Endothelial cell (in vitro differentiated cells): ENCODE data around the gene TP53RK. TPM values are rescaled to one million over a fixed set of nuclear protein-coding genes. Genes with fewer than 3 reads are reported as not detected.

ENCODE experiments used
- DNase-seq: peaks from one replicate; pipeline ENCODE4 v3.0.0; 2021; ENCODE audit warnings: low spot score
- H3K27ac Mint-ChIP-seq: one replicate; pipeline ENCODE4 v1.8.0; 2021; ENCODE audit warnings: mixed read lengths, inconsistent platforms; ENCODE audit not compliant: unreplicated experiment
- H3K27me3 Mint-ChIP-seq: one replicate; pipeline ENCODE4 v1.8.0; 2021; ENCODE audit warnings: mild to moderate bottlenecking, moderate library complexity, mixed read lengths, inconsistent platforms; ENCODE audit not compliant: unreplicated experiment
- H3K36me3 Mint-ChIP-seq: one replicate; pipeline ENCODE4 v1.8.0; 2021; ENCODE audit warnings: mild to moderate bottlenecking, low read depth, mixed read lengths, inconsistent platforms; ENCODE audit not compliant: unreplicated experiment
- H3K4me1 Mint-ChIP-seq: one replicate; pipeline ENCODE4 v1.8.0; 2021; ENCODE audit warnings: mild to moderate bottlenecking, mixed read lengths, inconsistent platforms; ENCODE audit not compliant: unreplicated experiment
- H3K4me3 Mint-ChIP-seq: one replicate; pipeline ENCODE4 v1.8.0; 2021; ENCODE audit warnings: mild to moderate bottlenecking, mixed read lengths, inconsistent platforms; ENCODE audit not compliant: unreplicated experiment
- H3K9me3 Mint-ChIP-seq: one replicate; pipeline ENCODE4 v1.8.0; 2021; ENCODE audit warnings: mixed read lengths, inconsistent platforms; ENCODE audit not compliant: unreplicated experiment
- CTCF ChIP-seq: fragments of 200-600 bp; sonication (generic); IDR thresholded peaks from one replicate; pipeline ENCODE4 v1.5.0; 2021; ENCODE audit warnings: antibody characterized with exemption; ENCODE audit not compliant: unreplicated experiment
- total RNA-seq: library from RNA; stranded (reverse); fragmentation: NEBNext Ultra II Directional; extraction: Animal tissue kit (Norgen Biotek cat#: 25700); gene quantifications from one replicate; pipeline ENCODE4 v1.2.1, GENCODE V29; 2021; ENCODE audit not compliant: unreplicated experiment

Gene TP53RK
- total RNA-seq, 1 donor from 2014 or later, result 10.2 TPM

GRCh38 chr20:46644733-46645132 is 44.5 kb downstream of the TP53RK start:
- no peaks in the 10 kb centered on the region for H3K9me3 Mint-ChIP-seq
- no peak overlapping the region for H3K27ac Mint-ChIP-seq

GRCh38 chr20:46644160-46644559 is 45.1 kb downstream of the TP53RK start:
- H3K36me3 Mint-ChIP-seq, result no peaks in the 10 kb centered on the region
- no peaks in the 10 kb centered on the region for H3K4me1 Mint-ChIP-seq
- no peak for DNase-seq
- no peak overlapping the region for H3K27ac Mint-ChIP-seq
- no peak overlapping the region for H3K4me3 Mint-ChIP-seq
- no peaks in the 10 kb centered on the region for H3K27me3 Mint-ChIP-seq
- TF ChIP-seq CTCF, result no peak
- H3K9me3 Mint-ChIP-seq, result no peaks in the 10 kb centered on the region

More at GRCh38 chr20:46644733-46645132, 44.5 kb downstream of the TP53RK start:
- Mint-ChIP-seq H3K27me3 (no peaks in the 10 kb centered on the region), H3K36me3 (no peaks in the 10 kb centered on the region), H3K4me3 (no peak overlapping the region), H3K4me1 (no peaks in the 10 kb centered on the region)
- TF ChIP-seq CTCF, result no peak
- no peak for DNase-seq

- Mint-ChIP-seq H3K9me3 (no peaks in the 10 kb centered on the region), H3K27me3 (no peaks in the 10 kb centered on the region), H3K4me3 (no peak overlapping the region), H3K36me3 (no peaks in the 10 kb centered on the region), H3K27ac (no peak overlapping the region), H3K4me1 (no peaks in the 10 kb centered on the region)
- TF ChIP-seq CTCF, result no peak
- DNase-seq, result no peak
Observed at GRCh38 chr20:46642969-46643343, 46.3 kb downstream of the TP53RK start.

GRCh38 chr20:46642265-46642968 is 46.8 kb downstream of the TP53RK start:
- Mint-ChIP-seq H3K27me3 (no peaks in the 10 kb centered on the region), H3K4me1 (no peaks in the 10 kb centered on the region), H3K4me3 (no peak overlapping the region), H3K9me3 (no peaks in the 10 kb centered on the region), H3K27ac (no peak overlapping the region), H3K36me3 (no peaks in the 10 kb centered on the region)
- TF ChIP-seq CTCF, result no peak
- no peak for DNase-seq

- Mint-ChIP-seq H3K4me1 (no peaks in the 10 kb centered on the region), H3K27me3 (no peaks in the 10 kb centered on the region), H3K4me3 (no peak overlapping the region), H3K36me3 (no peaks in the 10 kb centered on the region), H3K9me3 (no peaks in the 10 kb centered on the region), H3K27ac (no peak overlapping the region)
- no peak for TF ChIP-seq CTCF
- no peak for DNase-seq
Observed at GRCh38 chr20:46641424-46641823, 47.8 kb downstream of the TP53RK start.
